MM.1S (cell line): ENCODE data around the gene CRKL.

Experiments used
- CTCF ChIP-seq: fragments of 300-600 bp; sonication (generic); IDR thresholded peaks from 2 replicates; pipeline ENCODE4 v1.5.1; 2016; ENCODE audit warnings: antibody characterized with exemption, low read length, mixed read lengths
- EZH2phosphoT487 ChIP-seq: fragments of 300-600 bp; sonication (generic); IDR thresholded peaks from 2 replicates; pipeline ENCODE4 v1.6.1; 2018; ENCODE audit warnings: antibody characterized with exemption, low read length

GRCh38 chr22:20987375-20987774, 70.2 kb downstream of the CRKL start:
- TF ChIP-seq CTCF (no peak), EZH2phosphoT487 (no peak)
